Measurements from ENCODE around the gene SKA2. TPM values are rescaled to one million over a fixed set of nuclear protein-coding genes. Genes with fewer than 3 reads are reported as not detected.

The SKA2 gene
- total and polyA plus RNA-seq, 2 of the 8 experiments (the other 6 are each of a cell fraction or from before 2014, with no cell fraction given) = 15.6 to 95.8 TPM

GRCh38 chr17:59160157-59161025 lies 5.4 kb upstream of the SKA2 start (continued):
- TF ChIP-seq GTF2F1 (IDR thresholded peaks at IDR 0.05; ENCODE audit: borderline replicate concordance, low read depth, low read length) = no peak
- TF ChIP-seq CTCF (IDR thresholded peaks at IDR 0.05; ENCODE audit: control extremely low read depth in 1 of 3, insufficient read depth in 1 of 3, low read depth in 1 of 3, low read length in 3 of 3) = no peak
- no peak for TF ChIP-seq SRF (IDR thresholded peaks at IDR 0.05; ENCODE audit: low read depth, low read length)
- no peak for TF ChIP-seq HDAC2 (IDR thresholded peaks at IDR 0.05; ENCODE audit: borderline replicate concordance in 1 of 2, low read depth in 2 of 2, low read length in 2 of 2)
- no peak for TF ChIP-seq CHD7 (IDR thresholded peaks at IDR 0.05; ENCODE audit: insufficient replicate concordance, low read length)
- no peak for TF ChIP-seq NANOG (IDR thresholded peaks at IDR 0.05; ENCODE audit: insufficient read depth, low read depth, low read length, poor library complexity, severe bottlenecking)
